Activated CD4-positive, alpha-beta T cell treated with anti-CD3 and anti-CD28 coated beads, Interleukin-2, amount 50 U/mL, for 4 hours (primary cell): ENCODE measurements around the gene UGT2B17.
"Not testable (repeated sequence)": the region's sequence is repeated elsewhere in the genome, so short reads cannot be mapped to it uniquely, and the experiment has no call there.

ENCODE experiments used
- DNase-seq, 2 experiments: peaks; one replicate each; pipeline ENCODE4 v3.0.0-alpha.2; 2020

UGT2B17 gene

DNA sequence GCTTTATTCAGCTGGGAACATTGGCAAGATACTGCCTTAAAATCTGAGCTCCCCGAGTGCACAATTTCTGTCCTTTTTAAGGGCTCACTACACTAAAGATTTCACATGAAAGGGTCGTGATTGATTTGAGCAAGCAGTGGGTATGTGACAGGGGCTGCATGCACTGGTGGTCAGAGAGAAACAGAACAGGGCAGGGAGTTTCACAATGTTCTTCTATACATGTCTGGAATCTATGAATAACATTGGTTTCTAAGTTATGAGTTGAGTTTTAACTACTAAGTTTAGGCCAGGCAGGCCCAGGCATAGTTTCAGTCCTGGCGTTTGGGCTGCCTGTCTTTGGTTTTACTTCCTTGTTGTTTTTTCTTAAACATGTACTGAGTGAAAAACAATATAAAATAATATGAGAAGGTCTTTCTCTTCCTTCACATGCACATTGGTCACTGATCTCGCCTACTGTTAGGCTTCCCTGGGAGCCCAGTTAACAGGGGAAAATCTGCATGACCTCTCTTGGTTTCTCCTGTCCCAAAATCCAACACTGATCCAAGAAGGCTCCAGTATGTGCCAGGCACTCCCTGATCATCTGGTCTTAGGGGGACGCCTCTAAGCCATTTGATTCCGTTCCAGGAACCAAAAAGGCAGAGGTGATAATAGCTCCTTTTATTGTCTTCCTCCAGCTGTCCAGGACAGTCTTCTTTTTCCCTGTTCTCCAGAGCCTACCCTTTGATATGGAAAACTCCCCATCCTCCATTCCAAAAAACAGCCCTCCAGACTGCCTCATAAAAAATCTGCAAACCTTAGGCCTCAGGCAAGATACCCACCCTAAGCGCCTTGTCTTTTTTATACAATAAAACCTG is at the start of gene UGT2B17:
UGT2B17 (minus strand) TSS at position 51 of the 854 bp plus-strand sequence. CDS start 7,838 bp downstream, outside the sequence.
- no peak for DNase-seq

- DNase-seq: not testable (repeated sequence)
These were observed 46.6 kb upstream of the UGT2B17 start for GRCh38 chr4:68622731-68623130.

- no peak for DNase-seq
These were observed 41.0 kb upstream of the UGT2B17 start for GRCh38 chr4:68617003-68617698.

GRCh38 chr4:68615699-68616422 is 39.7 kb upstream of the UGT2B17 start:
- no peak for DNase-seq

DNA sequence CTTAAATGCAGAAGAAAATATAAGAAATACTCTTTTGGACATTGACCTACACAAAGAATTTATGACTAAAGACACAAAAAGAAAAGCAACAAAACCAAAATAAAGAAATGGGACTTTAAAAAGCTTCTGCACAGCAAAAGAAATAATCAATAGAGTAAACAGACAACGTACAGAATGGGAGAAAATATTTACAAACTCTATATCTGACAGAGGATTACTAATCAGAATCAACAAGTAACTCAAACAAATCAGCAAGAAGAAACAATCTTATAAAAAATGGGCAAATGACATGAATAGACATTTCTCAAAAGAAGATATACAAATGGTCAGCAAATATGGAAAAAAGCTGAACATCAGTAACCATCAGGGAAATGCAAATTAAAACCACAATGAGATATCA is 37.6 kb upstream of the UGT2B17 start:
- DNase-seq: no peak

GRCh38 chr4:68606240-68606639 is 30.1 kb upstream of the UGT2B17 start:
- DNase-seq: no peak

GRCh38 chr4:68599150-68599549 is 23.0 kb upstream of the UGT2B17 start:
- DNase-seq: no peak

DNA sequence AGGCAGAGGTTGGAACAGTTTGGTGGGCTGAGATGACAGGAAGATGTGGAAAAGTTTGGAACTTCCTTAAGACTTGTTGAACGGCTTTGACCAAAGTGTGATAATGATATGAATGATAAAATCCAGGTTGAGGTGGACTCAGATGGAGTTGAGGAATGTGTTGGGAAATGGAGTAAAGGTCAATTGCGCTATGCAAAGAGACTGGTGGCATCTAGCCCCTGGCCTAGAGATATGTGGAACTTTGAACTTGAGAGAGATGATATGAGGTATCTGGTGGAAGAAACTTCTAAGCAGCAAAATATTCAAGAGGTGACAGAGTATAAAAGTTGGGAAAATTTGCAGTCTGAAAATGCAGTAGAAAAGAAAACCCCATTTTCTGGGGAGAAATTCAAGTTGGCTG is 21.4 kb upstream of the UGT2B17 start:
- DNase-seq: no peak

GRCh38 chr4:68594678-68595077 is 18.6 kb upstream of the UGT2B17 start:
- DNase-seq: no peak

DNA sequence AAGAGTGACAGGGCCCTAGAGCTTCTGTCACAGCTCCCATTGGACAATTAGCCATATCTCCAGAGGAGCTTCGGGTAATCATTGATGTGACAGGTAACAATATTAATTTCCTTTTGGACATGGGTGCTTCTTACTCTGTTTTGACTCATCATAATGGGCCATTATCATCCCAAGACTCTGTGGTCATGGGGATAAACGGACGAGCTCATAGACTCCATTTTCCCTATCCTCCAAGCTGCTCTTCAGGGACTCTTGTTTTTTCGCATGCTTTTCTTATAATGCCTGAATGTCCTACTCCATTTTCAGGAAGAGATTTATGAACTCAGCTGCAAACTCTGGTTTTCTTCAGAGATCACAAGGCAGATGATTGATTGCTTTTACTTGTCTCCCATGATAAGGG is 17.0 kb upstream of the UGT2B17 start:
- no peak for DNase-seq

- DNase-seq: no peak
These were observed 16.6 kb upstream of the UGT2B17 start for GRCh38 chr4:68592673-68593072.

GRCh38 chr4:68591204-68591603 is 15.1 kb upstream of the UGT2B17 start:
- no peak for DNase-seq

DNA sequence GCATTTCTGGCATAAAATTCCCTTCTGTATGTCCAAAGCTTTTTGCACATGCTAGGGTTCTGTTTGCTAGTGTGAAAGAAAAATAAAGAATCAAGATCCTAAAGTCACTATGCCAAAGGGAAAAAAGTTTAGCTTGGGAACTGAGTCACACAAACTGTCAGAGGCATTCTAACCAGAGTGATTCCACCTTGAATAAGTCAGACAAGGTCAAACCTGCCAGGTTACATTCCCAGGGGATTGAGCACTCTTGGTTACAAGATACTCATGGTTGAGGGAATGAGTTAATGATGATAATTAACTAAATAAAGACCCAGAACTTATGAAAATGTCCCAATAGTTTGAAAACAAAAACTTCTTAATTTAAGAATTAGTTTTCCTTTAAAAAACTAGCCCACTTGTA is 13.7 kb upstream of the UGT2B17 start:
- DNase-seq: no peak

GRCh38 chr4:68582339-68582717 is 6.2 kb upstream of the UGT2B17 start:
- DNase-seq: no peak

DNA sequence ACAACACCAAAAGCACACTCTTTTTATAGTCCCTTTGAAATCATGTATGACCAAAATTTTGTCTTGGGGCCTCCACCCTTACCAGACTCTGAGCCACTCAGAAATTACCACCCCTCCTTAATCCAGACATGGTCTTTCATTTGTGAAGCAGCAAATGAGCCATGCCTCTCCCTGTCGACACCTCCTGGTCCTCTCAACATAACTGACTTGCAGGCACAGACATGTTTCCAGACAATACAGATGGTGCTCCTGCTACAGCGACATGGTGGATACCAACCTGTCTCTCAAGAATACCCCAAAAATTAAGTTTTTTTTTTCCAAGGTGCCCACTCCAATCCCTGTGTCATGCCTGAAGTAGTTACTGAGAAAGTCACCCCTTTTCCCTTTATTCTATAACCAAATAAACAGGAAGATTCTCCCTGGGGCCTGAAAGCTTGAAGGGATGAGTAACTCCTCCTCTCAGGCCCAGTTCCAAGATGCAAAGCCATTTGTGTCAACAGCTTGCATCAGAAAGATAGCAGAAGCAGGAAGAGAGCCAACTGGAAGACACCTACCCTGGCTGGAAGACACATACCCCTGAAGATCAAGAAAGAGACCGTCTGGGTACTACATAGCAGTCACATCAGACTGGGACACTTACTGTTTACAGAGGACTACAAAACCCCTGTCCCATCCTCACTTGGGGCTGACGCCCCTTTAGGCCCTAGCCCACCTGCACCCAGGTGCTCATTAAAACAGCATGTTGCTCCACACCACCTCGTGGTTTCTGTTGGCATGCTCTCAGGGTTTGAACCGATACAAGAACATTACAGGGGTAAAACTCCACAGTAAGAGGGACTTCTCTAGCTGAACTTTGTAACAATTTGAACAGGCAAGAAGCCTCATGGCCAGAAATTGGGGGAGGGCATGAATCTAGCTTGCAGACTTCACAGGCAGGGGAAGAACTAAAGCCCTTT is 5.5 kb upstream of the UGT2B17 start:
- no peak for DNase-seq

DNA sequence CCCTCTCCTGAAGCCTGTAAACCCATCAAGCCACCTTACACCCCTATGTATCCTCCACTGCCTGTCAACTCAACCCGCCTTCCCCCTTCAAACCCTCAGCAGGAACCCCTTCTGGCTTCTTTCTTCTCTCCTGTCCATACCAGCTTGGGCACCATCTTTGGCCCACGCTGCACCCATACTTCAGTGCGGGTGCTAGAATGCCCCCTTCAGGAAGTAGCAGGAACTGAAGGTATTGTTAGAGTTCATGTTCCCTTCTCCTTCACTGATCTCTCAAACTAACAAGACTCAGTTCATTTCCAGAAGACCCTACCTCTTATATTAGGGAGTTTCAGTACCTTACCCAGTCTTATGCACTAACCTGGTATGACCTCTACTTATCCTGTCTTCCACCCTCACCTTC is 1.5 kb upstream of the UGT2B17 start:
- DNase-seq: no peak

DNA sequence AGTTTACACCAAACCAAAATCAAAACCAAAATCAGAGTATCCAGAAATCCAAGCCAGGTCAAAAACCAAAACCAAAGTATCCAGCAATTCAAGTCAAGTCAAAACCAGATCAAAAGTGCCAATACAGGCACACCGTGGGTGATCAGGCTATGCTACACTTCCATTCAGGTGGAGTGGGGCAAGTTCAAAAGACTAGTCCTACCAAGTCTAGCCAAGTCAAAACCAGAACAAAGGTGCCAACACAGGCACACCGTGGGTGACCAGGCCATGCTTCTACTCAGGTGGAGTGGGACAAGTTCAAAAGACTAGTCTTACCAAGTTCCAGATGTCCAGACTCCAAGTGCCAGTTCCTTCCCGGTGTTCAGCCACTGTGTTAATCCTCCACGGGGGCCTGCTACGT is 486 bp downstream of the UGT2B17 start:
- not testable (repeated sequence) for DNase-seq

GRCh38 chr4:68575081-68575480 is 1.0 kb downstream of the UGT2B17 start:
- no peak for DNase-seq

- DNase-seq: no peak
These were observed 3.4 kb downstream of the UGT2B17 start for GRCh38 chr4:68572653-68573170.

DNA sequence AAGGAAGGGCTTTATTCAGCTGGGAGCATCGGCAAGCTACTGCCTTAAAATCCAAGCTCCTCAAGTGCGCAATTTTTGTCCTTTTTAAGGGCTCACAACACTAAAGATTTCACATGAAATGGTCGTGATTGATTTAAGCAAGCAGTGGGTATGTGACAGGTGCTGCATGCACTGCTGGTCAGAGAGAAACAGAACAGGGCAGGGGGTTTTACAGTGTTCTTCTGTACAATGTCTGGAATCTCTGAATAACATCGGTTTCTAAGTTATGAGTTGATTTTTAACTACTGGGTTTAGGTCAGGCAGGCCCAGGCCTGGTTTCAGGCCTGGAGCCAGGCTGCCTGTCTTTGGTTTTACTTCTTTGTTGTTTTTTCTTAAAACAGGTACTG is 6.0 kb downstream of the UGT2B17 start:
- no peak for DNase-seq

DNA sequence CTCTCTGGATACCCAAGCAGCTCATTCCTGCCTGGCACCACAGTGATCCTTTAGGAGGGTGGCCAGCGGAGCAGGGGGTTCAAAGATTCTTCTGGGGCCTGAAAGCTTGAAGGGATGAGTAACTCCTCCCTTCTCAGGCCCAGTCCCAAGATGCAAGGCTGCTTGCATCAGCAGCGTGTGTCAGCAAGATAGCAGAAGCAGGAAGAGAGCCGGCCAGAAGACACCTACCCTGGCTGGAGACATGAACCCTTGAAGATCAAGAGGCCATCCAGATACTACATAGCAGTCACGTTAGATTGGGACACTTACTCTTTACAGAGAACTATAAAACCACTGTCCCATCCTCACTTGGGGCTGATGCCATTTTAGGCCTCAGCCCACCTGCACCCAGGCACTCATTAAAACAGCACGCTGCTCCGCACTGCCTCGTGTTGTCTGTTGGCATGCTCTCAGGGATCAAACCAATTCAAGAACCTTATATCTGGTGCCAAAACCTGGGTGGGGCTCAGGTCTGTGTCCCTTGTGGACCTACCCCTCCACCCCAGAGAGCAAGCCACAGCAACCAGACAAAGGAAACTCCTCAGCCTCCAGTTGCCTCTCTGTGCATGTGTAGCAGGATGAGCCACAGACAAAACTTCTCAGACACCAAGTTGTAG is 6.5 kb downstream of the UGT2B17 start:
- no peak for DNase-seq

DNA sequence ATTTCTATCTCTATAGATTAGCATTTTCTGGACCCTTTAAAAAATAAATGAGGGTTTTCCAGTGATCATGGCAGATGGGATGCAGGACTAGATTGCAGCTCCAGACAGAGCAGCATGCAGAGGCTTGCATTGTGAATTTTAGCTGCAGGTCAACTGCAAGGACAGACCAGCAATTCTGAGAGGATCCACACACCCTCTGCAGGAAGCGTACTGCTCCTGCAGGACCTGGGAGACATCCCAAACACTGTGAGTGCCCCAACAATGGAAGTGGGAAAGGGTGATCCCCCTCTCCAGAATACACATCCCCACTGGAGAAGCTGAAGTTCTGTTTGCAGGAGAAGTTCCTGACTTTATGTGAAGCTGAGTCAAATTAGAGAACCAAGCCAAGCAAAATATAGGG is 7.1 kb downstream of the UGT2B17 start:
- not testable (repeated sequence) for DNase-seq
